ENCODE results near the gene SUN3.

DNA sequence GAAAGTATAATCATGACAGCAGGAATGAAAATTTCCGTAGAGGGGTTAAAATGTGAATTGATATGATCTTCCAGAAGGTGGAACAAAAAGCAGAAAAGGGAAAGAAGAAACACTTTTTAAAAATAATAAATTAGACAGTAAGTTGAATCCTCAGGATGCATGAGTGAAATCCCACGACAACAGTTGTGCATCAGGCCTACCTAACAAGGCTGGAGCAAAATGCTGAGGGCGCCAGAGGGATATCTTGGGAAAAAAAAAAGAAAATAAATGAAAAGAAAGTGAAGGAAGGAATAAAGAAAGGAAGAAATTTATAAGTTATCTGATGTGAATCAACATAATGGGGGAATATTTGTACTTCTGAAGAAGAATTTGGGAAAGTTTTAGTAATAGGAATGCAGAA lies 36.5 kb downstream of the SUN3 start:
- TF ChIP-seq, protein P1, sequence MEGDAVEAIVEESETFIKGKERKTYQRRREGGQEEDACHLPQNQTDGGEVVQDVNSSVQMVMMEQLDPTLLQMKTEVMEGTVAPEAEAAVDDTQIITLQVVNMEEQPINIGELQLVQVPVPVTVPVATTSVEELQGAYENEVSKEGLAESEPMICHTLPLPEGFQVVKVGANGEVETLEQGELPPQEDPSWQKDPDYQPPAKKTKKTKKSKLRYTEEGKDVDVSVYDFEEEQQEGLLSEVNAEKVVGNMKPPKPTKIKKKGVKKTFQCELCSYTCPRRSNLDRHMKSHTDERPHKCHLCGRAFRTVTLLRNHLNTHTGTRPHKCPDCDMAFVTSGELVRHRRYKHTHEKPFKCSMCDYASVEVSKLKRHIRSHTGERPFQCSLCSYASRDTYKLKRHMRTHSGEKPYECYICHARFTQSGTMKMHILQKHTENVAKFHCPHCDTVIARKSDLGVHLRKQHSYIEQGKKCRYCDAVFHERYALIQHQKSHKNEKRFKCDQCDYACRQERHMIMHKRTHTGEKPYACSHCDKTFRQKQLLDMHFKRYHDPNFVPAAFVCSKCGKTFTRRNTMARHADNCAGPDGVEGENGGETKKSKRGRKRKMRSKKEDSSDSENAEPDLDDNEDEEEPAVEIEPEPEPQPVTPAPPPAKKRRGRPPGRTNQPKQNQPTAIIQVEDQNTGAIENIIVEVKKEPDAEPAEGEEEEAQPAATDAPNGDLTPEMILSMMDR (IDR thresholded peaks at IDR 0.05), result no peak
- TF ChIP-seq POLR2A (IDR thresholded peaks at IDR 0.05), result no peak
